Fibroblast of peridontal ligament (primary cell): ENCODE measurements around the gene THSD7A.

ENCODE experiments used
- DNase-seq: peaks from one replicate; pipeline ENCODE4 v3.0.0-alpha.2; 2010; ENCODE audit errors: extremely low read depth

THSD7A gene

GRCh38 chr7:11413901-11414300 is 418.1 kb downstream of the THSD7A start:
- no peak for DNase-seq

DNA sequence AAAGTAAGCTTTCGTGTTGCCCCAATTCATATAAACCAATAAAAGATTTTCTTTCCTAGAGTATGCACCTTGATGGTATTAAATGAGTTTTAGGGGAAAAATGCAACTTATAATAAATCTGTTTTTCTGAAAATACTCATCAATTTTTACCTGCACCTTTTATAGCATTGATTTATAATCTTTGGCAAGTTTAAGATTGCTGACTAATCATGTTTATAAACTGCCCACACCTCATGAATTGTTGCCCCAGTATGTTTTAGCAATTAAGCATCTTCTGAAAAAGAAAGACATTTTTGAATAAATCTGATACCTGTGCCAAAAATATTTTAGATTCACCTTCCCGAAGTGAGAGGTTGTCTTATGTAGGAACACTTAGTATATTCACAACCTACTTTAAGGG is 420.0 kb downstream of the THSD7A start:
- DNase-seq, result no peak

DNA sequence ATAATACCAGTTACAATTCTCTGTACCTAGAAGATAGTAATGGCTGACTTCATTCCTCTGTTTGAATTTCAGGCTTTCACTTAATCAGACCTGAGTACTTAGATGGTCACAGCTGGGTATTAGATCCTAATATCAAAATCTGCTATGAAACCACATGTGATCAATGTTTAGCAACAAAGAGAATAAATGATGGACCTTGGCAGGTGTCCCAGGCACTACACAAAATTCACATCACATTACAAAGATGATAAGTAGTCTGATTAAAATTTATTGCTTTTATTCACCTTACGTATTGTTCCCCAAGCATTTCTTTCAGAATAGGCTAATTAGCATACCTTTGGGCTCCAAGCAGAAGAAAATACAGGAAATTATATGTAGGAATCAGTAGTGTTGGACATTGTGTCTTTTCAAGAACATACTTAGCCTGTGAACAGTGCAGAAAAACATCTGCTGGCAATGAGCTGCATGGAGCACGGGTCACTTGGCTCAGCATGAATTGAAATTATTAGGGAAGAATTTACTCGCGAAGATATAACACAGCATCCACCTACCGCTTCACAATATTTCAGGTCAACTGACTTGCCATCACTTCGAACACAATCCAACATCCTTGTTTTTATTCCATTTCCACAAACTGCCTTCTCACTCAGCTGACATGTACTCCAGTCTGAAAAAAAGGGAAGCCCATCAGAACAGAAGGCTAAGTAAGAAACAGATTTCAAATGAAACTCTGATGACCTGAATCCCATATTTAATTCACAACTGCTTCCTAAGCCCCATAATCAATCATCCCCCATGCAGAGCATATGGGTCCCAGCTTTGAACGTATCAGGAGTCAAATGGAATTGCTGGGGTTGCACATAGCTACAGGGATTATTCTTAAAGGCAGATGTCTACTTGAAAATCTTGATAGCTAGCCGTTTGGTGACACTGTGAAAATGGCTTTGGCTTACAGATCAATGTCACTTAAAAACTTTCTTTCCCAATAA is 421.0 kb downstream of the THSD7A start:
- no peak for DNase-seq

- DNase-seq, result no peak
These were observed 427.6 kb downstream of the THSD7A start for GRCh38 chr7:11404355-11404754.

DNA sequence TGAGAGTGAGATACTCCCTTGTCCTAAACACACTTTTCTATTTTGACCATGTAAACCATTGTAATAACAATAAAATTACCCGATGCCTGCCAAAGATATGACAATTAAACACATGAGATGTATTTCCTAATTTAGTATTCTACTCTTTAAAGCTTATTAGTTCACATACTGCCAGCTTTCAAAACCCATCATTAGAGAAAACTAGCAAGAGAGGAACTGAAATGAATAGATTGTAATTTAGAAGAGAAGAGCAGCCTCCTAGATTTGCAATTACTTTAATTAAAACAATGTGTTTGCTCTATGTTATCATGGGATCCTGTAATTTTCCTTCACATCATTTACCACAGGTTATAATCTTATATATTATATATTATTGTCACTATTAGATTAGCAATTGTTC is 428.2 kb downstream of the THSD7A start:
- DNase-seq, result no peak

- no peak for DNase-seq
These were observed 437.6 kb downstream of the THSD7A start for GRCh38 chr7:11394438-11394837.

GRCh38 chr7:11379641-11380040 is 452.4 kb downstream of the THSD7A start:
- no peak for DNase-seq

DNA sequence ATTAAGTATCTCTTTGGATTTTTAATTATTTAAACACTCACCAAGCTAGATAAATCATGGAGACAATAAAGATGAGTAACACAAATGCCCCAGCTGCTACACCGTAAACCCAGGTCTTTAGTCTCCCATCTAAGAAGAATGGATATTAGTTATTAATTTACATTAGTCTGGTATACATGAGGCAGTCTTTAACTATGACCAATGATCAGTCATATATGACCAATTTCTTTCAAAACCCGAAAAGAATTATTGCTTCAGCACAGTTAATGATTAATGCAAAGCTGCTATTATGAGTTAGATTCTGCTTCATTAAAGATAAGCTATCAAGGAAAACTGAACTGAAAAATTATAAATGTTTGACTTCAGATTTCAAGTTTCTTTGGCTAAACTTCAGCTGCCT is 455.5 kb downstream of the THSD7A start:
- DNase-seq, result no peak

- DNase-seq, result no peak
These were observed 457.4 kb downstream of the THSD7A start for GRCh38 chr7:11374629-11375028.

- DNase-seq, result peak; percentile 8
These were observed 458.4 kb downstream of the THSD7A start for GRCh38 chr7:11373546-11374142.

- no peak for DNase-seq
These were observed 462.3 kb downstream of the THSD7A start for GRCh38 chr7:11369696-11370095.

GRCh38 chr7:11366118-11366517 is 465.9 kb downstream of the THSD7A start:
- DNase-seq, result no peak

GRCh38 chr7:11358637-11359036 is 473.4 kb downstream of the THSD7A start:
- DNase-seq, result no peak

DNA sequence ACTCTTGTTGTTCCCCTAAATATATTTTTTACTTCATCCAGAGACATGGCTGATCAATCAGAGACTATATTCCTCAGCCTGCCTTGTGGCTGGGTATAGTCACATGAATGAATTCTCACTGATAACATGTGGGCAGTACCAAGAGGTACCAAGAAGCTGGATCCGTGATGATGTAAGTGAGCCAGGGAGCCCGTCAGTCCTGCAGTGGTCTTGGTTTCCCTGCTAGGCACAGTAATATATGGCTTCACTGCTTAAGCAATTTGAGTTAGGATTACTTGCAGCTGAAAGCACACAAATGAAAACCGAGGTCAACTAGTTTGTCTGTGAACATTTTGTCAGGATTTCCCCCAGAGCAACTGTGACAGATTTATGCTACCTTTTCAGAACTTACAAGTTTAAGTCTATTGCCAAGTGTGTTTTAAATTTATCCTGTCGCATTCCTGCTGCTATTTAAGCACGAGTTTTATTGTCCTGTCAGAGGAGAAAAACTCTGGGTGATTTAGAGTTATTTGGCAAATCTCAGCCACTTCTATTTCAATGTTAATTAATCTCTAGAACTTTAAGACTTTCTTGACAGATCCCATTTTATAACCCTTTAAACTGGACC is 476.5 kb downstream of the THSD7A start:
- DNase-seq, result no peak

DNA sequence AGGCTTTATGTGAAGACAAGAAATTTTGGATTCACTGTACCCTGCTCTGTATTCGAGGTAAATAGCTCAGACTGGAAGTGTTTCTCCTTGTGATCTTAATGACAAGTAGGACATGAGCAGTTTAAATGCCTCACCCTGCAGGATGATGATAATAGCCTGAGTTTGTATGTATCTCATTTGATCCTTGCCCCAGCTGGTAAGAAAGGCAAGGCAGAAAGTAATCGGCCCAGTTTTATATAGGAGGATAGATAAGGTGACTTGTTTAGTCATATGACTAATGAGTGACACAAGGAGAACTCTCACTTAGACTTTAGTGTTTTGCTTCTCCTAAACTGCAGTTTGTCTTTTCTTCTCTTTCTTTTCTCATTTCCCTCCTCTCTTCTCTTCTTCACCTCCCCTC is 485.7 kb downstream of the THSD7A start:
- no peak for DNase-seq

- peak; percentile 72 for DNase-seq
These were observed 486.4 kb downstream of the THSD7A start for GRCh38 chr7:11345621-11346020.

DNA sequence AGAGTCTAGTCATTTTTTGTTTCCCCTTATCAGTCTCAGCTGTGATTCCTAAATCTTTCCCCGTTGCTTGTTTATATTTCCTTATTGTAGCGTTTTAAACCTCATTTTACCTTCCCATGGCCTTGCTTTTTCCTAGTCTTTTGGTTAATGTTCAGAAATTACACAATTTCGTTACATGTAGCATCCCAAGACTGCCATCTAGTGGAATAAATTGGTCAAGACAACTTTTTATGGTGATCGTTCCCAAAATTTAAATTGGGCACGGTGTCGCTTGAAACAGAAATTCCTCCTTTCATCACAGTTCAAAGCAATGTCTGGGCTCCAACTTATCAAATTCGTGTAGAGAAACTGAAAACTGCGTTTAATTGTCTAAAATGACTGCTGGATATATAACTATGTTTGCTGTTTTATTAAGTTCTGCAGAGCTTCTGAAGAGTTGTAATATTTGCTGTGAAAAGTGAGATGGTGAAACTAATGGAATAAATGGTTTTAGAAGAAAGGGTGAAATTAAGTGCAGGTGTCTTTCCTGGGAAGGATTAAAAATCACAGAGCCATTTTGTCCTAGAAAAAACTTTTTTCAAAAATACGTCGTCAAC is 488.1 kb downstream of the THSD7A start:
- peak; percentile 75 for DNase-seq

DNA sequence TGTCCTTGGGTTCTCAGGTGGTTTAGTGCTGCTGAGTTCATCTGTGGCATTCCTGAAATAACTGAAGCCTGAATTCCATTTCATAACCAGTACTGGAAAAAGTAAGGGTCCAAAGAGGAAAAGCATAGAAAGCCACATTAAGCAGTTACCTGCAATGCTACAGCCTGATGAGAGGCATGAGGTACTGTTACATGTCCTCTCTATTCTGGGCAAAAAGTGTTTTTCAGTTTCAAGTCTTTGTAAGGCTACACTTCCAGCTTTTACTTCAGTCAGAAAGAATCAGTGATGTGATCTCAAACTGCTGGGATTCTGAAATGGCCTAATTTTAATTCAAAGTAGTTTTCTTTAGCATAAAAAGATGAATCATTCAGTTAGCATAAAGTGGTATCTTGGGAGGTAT is 488.9 kb downstream of the THSD7A start:
- no peak for DNase-seq

- DNase-seq, result peak; percentile 78
These were observed 490.6 kb downstream of the THSD7A start for GRCh38 chr7:11341285-11341944.

GRCh38 chr7:11336432-11336831 is 495.6 kb downstream of the THSD7A start:
- no peak for DNase-seq

DNA sequence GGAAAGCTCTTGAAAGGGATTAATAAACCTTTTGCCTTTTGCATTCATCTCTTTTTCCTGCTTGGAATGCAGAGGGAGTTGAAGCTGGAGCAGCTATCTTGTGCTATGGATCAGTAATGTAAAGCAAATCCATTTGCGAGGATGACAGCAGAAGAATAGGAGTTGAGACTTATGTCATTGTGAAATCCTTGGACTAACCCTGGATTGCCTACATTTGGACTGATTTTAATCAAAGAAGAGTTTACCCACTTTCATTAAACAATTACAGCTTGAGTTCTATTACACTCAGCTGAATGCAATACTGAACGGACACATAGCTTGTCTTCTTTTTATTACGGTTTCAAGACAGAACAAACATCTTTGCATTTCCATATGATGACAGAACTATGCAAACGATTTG is 496.1 kb downstream of the THSD7A start:
- DNase-seq, result no peak

GRCh38 chr7:11332865-11333228 is 499.2 kb downstream of the THSD7A start:
- no peak for DNase-seq
